ENCODE data around the gene VPREB3.

GRCh38 chr22:23779083-23779482 lies 24.9 kb upstream of the VPREB3 start:
- TF ChIP-seq CTCF (IDR thresholded peaks at IDR 0.05), result no peak
- no peak for TF ChIP-seq POLR2A (IDR thresholded peaks at IDR 0.05)
